ENCODE data around the gene METAP1D.
"Not testable (repeated sequence)": the region's sequence is repeated elsewhere in the genome, so short reads cannot be mapped to it uniquely, and the experiment has no call there.

DNA sequence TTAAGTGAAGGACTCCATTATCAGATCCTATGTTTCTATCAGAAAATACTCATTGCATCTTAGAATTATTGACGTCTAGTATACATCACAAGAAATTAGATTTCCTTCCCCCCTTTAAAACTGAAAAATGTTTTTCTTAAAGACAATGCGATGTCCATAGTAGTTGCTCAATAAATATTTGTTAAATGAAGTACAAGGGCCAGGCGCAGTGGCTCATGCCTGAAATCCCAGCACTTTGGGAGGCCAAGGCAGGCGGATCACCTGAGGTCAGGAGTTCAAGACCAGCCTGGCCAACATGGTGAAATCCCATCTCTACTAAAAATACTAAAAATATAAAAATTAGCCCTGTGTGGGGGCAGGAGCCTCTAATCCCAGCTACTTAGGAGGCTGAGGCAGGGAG is 68.2 kb downstream of the METAP1D start:
- TF ChIP-seq, protein P1, sequence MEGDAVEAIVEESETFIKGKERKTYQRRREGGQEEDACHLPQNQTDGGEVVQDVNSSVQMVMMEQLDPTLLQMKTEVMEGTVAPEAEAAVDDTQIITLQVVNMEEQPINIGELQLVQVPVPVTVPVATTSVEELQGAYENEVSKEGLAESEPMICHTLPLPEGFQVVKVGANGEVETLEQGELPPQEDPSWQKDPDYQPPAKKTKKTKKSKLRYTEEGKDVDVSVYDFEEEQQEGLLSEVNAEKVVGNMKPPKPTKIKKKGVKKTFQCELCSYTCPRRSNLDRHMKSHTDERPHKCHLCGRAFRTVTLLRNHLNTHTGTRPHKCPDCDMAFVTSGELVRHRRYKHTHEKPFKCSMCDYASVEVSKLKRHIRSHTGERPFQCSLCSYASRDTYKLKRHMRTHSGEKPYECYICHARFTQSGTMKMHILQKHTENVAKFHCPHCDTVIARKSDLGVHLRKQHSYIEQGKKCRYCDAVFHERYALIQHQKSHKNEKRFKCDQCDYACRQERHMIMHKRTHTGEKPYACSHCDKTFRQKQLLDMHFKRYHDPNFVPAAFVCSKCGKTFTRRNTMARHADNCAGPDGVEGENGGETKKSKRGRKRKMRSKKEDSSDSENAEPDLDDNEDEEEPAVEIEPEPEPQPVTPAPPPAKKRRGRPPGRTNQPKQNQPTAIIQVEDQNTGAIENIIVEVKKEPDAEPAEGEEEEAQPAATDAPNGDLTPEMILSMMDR (conservative IDR thresholded peaks at IDR 0.05): not testable (repeated sequence)
- not testable (repeated sequence) for TF ChIP-seq EZH2 (IDR thresholded peaks at IDR 0.05; ENCODE audit: low read depth)

All from PC-9 (cell line).